IMR-90 (cell line): ENCODE data around the gene VAT1L. TPM values are rescaled to one million over a fixed set of nuclear protein-coding genes. Genes with fewer than 3 reads are reported as not detected.

ENCODE experiments used
- ATAC-seq: fragments of 200-7000 bp; cut with Tn5 transposase; 2 replicates; pipeline ENCODE4 v1.9.1; 2020; ENCODE audit warnings: low read depth, mild to moderate bottlenecking, moderate library complexity
- BruUV-seq: library from RNA; stranded (reverse); fragments of 400-500 nt; replicated peaks from 2 replicates; lab custom pipeline; 2021; lab: Mats Ljungman, UMichigan
- CTCF ChIA-PET: fragments of 300-600 bp; formaldehyde crosslinking; extraction: SDS; loops from one replicate; lab custom pipeline; 2021; ENCODE audit warnings: antibody characterized with exemption; lab: Yijun Ruan, JAX
- POLR2A ChIA-PET: fragments of 300-600 bp; sonication (Branson Sonifier 250); formaldehyde crosslinking; loops from one replicate; lab custom pipeline; 2022; ENCODE audit warnings: antibody characterized with exemption; ENCODE audit not compliant: unreplicated experiment; lab: Charles Lee
- DNase-seq: peaks from one replicate; pipeline ENCODE4 v3.0.0; 2013
- H2AFZ ChIP-seq: replicated peaks from 2 replicates; pipeline ENCODE3; 2013; ENCODE audit warnings: low read length, mild to moderate bottlenecking; ENCODE audit not compliant: poor library complexity
- H2AK5ac ChIP-seq: 2 replicates; pipeline ENCODE4 v1.6.1; 2013; ENCODE audit warnings: low read depth, low read length, inconsistent platforms
- H2AK9ac ChIP-seq: replicated peaks from 2 replicates; pipeline ENCODE3; 2013; ENCODE audit warnings: mild to moderate bottlenecking, low read depth, low read length, moderate library complexity; ENCODE audit not compliant: poor library complexity
- H2BK120ac ChIP-seq: 2 replicates; pipeline ENCODE4 v1.6.1; 2013; ENCODE audit warnings: low read depth, low read length, inconsistent platforms
- H2BK15ac ChIP-seq: 3 replicates; pipeline ENCODE4 v1.6.1; 2013; ENCODE audit warnings: low read depth, low read length, inconsistent platforms
- H2BK20ac ChIP-seq: 2 replicates; pipeline ENCODE4 v1.6.1; 2013; ENCODE audit warnings: low read depth, mild to moderate bottlenecking, inconsistent platforms, low read length, moderate library complexity
- H2BK5ac ChIP-seq: 2 replicates; pipeline ENCODE4 v1.6.1; 2013; ENCODE audit warnings: mild to moderate bottlenecking, low read depth, low read length, inconsistent platforms; ENCODE audit not compliant: poor library complexity, severe bottlenecking
- H3K14ac ChIP-seq: replicated peaks from 2 replicates; pipeline ENCODE4 v1.6.1; 2013; ENCODE audit warnings: low read depth, low read length, inconsistent platforms
- H3K18ac ChIP-seq: 2 replicates; pipeline ENCODE4 v1.6.1; 2013; ENCODE audit warnings: low read depth, low read length, control low read depth
- H3K23ac ChIP-seq: 2 replicates; pipeline ENCODE4 v1.6.1; 2013; ENCODE audit warnings: low read depth, low read length, inconsistent platforms
- H3K27ac ChIP-seq: 2 replicates; pipeline ENCODE4 v1.5.1; 2013; ENCODE audit warnings: mild to moderate bottlenecking, control low read depth, low read length; ENCODE audit not compliant: insufficient read depth
- H3K27me3 ChIP-seq: 2 replicates; pipeline ENCODE4 v1.6.1; 2013; ENCODE audit warnings: low read length; ENCODE audit not compliant: control insufficient read depth, insufficient read depth
- H3K36me3 ChIP-seq: 2 replicates; pipeline ENCODE4 v1.6.1; 2013; ENCODE audit warnings: low read length, mixed read lengths; ENCODE audit not compliant: control insufficient read depth, insufficient read depth
- H3K4ac ChIP-seq: 2 replicates; pipeline ENCODE4 v1.6.1; 2013; ENCODE audit warnings: low read depth, low read length, inconsistent platforms
- H3K4me1 ChIP-seq: 2 replicates; pipeline ENCODE4 v1.6.1; 2013; ENCODE audit warnings: low read length, mixed read lengths; ENCODE audit not compliant: control insufficient read depth, insufficient read depth
- H3K4me2 ChIP-seq: 2 replicates; pipeline ENCODE4 v1.6.1; 2013; ENCODE audit warnings: low read depth, mild to moderate bottlenecking, control low read depth, low read length, moderate library complexity
- H3K4me3 ChIP-seq: 2 replicates; pipeline ENCODE4 v1.5.1; 2013; ENCODE audit warnings: low read depth, mild to moderate bottlenecking, control low read depth, low read length, moderate library complexity; ENCODE audit not compliant: insufficient read depth
- H3K56ac ChIP-seq: 2 replicates; pipeline ENCODE4 v1.6.1; 2013; ENCODE audit warnings: low read length, inconsistent platforms; ENCODE audit not compliant: insufficient read depth; ENCODE audit errors: extremely low read depth
- H3K79me1 ChIP-seq, 2 experiments: 2 replicates each; pipeline ENCODE4 v1.6.1; 2013; ENCODE audit warnings: low read length in 2 of 2, inconsistent platforms in 1 of 2, low read depth in 1 of 2
- H3K9ac ChIP-seq: 2 replicates; pipeline ENCODE4 v1.6.1; 2013; ENCODE audit warnings: low read depth, low read length, control low read depth
- H3K9me1 ChIP-seq: 2 replicates; pipeline ENCODE4 v1.6.1; 2013; ENCODE audit warnings: low read length, inconsistent platforms; ENCODE audit not compliant: insufficient read depth
- H3K9me3 ChIP-seq: 2 replicates; pipeline ENCODE4 v1.6.1; 2013; ENCODE audit warnings: low read length; ENCODE audit not compliant: control insufficient read depth, insufficient read depth
- H4K20me1 ChIP-seq: 2 replicates; pipeline ENCODE4 v1.6.1; 2013; ENCODE audit warnings: low read length, inconsistent platforms; ENCODE audit not compliant: insufficient read depth
- H4K5ac ChIP-seq: 2 replicates; pipeline ENCODE4 v1.6.1; 2013; ENCODE audit warnings: mild to moderate bottlenecking, low read depth, low read length, control low read depth
- H4K8ac ChIP-seq, 2 experiments: 2 replicates each; pipeline ENCODE4 v1.6.1; 2013; ENCODE audit warnings: low read depth in 2 of 2, low read length in 2 of 2, control low read depth in 1 of 2, inconsistent platforms in 1 of 2
- H4K91ac ChIP-seq: 2 replicates; pipeline ENCODE4 v1.6.1; 2013; ENCODE audit warnings: low read depth, low read length, inconsistent platforms; ENCODE audit not compliant: insufficient read depth
- BHLHE40 ChIP-seq: fragments of 150-350 bp; IDR thresholded peaks from 2 replicates; pipeline ENCODE4 v1.6.1; 2016; ENCODE audit warnings: mild to moderate bottlenecking, low read depth, low read length
- CEBPB ChIP-seq: IDR thresholded peaks from 2 replicates; pipeline ENCODE4 v1.6.1; 2012; ENCODE audit warnings: low read depth, low read length, improper control_type of control experiment
- CHD1 ChIP-seq: IDR thresholded peaks from 2 replicates; pipeline ENCODE4 v1.6.1; 2012; ENCODE audit warnings: low read depth, low read length, improper control_type of control experiment
- ELK1 ChIP-seq: fragments of 150-350 bp; IDR thresholded peaks from 2 replicates; pipeline ENCODE4 v1.6.1; 2016; ENCODE audit warnings: low read depth, mild to moderate bottlenecking, low read length, moderate library complexity, borderline replicate concordance
- FOS ChIP-seq: fragments of 150-350 bp; IDR thresholded peaks from 2 replicates; pipeline ENCODE4 v1.6.1; 2016; ENCODE audit warnings: low read depth, low read length
- MAFK ChIP-seq: IDR thresholded peaks from 2 replicates; pipeline ENCODE4 v1.6.1; 2012; ENCODE audit warnings: low read depth, low read length, improper control_type of control experiment
- MAZ ChIP-seq: IDR thresholded peaks from 2 replicates; pipeline ENCODE4 v1.6.1; 2012; ENCODE audit warnings: low read depth, mild to moderate bottlenecking, low read length, improper control_type of control experiment, moderate library complexity, borderline replicate concordance
- MXI1 ChIP-seq: IDR thresholded peaks from 2 replicates; pipeline ENCODE4 v1.6.1; 2012; ENCODE audit warnings: low read depth, mild to moderate bottlenecking, low read length, moderate library complexity, borderline replicate concordance
- NFE2L2 ChIP-seq: fragments of 150-350 bp; IDR thresholded peaks from 2 replicates; pipeline ENCODE4 v1.6.1; 2016; ENCODE audit warnings: low read depth, mild to moderate bottlenecking, low read length
- POLR2A ChIP-seq: IDR thresholded peaks from 2 replicates; pipeline ENCODE4 v1.6.1; 2012; ENCODE audit warnings: mild to moderate bottlenecking, low read depth, low read length
- RAD21 ChIP-seq: IDR thresholded peaks from 2 replicates; pipeline ENCODE4 v1.6.1; 2012; ENCODE audit warnings: low read length, improper control_type of control experiment
- RCOR1 ChIP-seq: IDR thresholded peaks from 2 replicates; pipeline ENCODE4 v1.6.1; 2012; ENCODE audit warnings: mild to moderate bottlenecking, low read length, improper control_type of control experiment; ENCODE audit not compliant: insufficient replicate concordance
- RFX5 ChIP-seq: IDR thresholded peaks from 2 replicates; pipeline ENCODE4 v1.8.0; 2012; ENCODE audit warnings: low read depth, mild to moderate bottlenecking, low read length, moderate library complexity
- USF2 ChIP-seq: fragments of 150-350 bp; IDR thresholded peaks from 2 replicates; pipeline ENCODE4 v1.6.1; 2017; ENCODE audit warnings: mild to moderate bottlenecking, antibody characterized with exemption, low read length, low read depth
- WGBS, 2 experiments: methylation state at CpG; one replicate each; pipeline versions ENCODE4 v1.1.5 to v1.1.7; 2013; ENCODE audit warnings: missing lambda C conversion rate in 2 of 2; ENCODE audit not compliant: insufficient read length in 1 of 2; ENCODE audit errors: extremely low coverage in 2 of 2; 5-methylcytosine and 5-hydroxymethylcytosine counted together
- dilution Hi-C: fragments of 300-500 bp; cut with HindIII; formaldehyde crosslinking; loops from one replicate; pipeline ENCODE4 v1.14.3; 2018; ENCODE audit warnings: low sequenced_read_pairs; ENCODE audit not compliant: unreplicated experiment
- in situ Hi-C: fragments of 300-500 bp; cut with MboI; formaldehyde crosslinking; loops from 3 replicates; pipeline ENCODE4 v1.14.3; 2019; ENCODE audit warnings: low sequenced_read_pairs, inconsistent platforms, mixed read lengths
- intact Hi-C: fragments of 100-400 bp; cut with micrococcal nuclease; formaldehyde crosslinking; loops from 2 replicates; pipeline ENCODE4 v1.10.0; 2022
- polyA plus RNA-seq, 3 experiments: library from polyadenylated mRNA; depleted of rRNA; stranded (reverse); fragments of >200 nt; gene quantifications; 2 replicates each; pipeline ENCODE4 v1.2.3, GENCODE V29; 2012; ENCODE audit warnings: low replicate concordance in 1 of 3
- total RNA-seq: library from RNA; depleted of rRNA; stranded (reverse); fragments of >200 nt; gene quantifications from 2 replicates; pipeline ENCODE4 v1.2.3, GENCODE V29; 2012
- TF ChIP-seq, protein P1 (sequence below): conservative IDR thresholded peaks from 2 replicates; pipeline ENCODE4 v1.5.1; 2012; ENCODE audit warnings: mild to moderate bottlenecking, low read depth, low read length, improper control_type of control experiment

The VAT1L gene
- total and polyA plus RNA-seq, 2 of the 4 experiments (the other 2 are of a cell fraction): 15.4 to 18.5 TPM

DNA sequence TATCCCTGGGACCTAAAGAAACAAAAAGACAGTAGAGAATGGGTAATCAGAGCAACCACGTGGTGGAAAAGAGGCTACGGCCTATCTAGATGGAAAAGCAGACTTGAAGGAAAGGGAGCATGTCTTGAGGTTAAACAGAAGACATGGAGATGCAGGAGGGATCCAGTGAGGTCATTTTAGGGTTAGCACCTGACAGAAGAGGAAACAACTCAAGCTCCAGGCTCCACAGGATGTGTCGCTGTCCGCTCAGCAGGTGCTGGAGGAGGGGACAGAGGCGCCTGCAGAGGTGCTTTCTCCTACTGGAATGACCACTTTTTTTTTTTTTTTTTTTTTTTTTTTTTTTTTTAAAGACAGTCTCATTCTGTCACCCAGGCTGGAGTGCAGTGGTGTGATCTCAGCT, 186.5 kb downstream of the VAT1L start:
- Histone ChIP-seq H4K91ac (no peak overlapping the region), H3K4ac (no peak overlapping the region), H2AFZ (no peak overlapping the region), H3K4me1 (no peaks in the 10 kb centered on the region), H3K18ac (no peak overlapping the region), H3K9me3 (no peaks in the 10 kb centered on the region), H3K9me1 (no peaks in the 10 kb centered on the region), H4K20me1 (no peaks in the 10 kb centered on the region), H3K14ac (no peak overlapping the region), H3K36me3 (peaks cover 2% of the 10 kb centered on the region; the same call in 1 of the 2 replicates), H3K23ac (no peak overlapping the region), H4K8ac (no peak overlapping the region), H3K4me2 (no peak overlapping the region), H3K79me1 (no peaks in the 10 kb centered on the region), H2BK120ac (no peak overlapping the region), H3K56ac (no peak overlapping the region), H2BK20ac (no peak overlapping the region), H2AK5ac (no peak overlapping the region), H2AK9ac (no peak overlapping the region), H3K4me3 (no peak overlapping the region), H4K5ac (no peak overlapping the region), H2BK5ac (no peak overlapping the region), H3K9ac (no peak overlapping the region), H3K27me3 (no peaks in the 10 kb centered on the region), H2BK15ac (no peak overlapping the region), H3K27ac (no peak overlapping the region)
- BruUV-seq: no TSS peak
- DNase-seq (no peak), ATAC-seq (no peak)
- TF ChIP-seq CEBPB (no peak), FOS (no peak), BHLHE40 (no peak), RCOR1 (no peak), RAD21 (no peak), CHD1 (no peak), USF2 (no peak), RFX5 (no peak), MAFK (no peak), NFE2L2 (no peak), ELK1 (no peak), POLR2A (no peak), MAZ (no peak), MXI1 (no peak)
- TF ChIP-seq, protein P1, sequence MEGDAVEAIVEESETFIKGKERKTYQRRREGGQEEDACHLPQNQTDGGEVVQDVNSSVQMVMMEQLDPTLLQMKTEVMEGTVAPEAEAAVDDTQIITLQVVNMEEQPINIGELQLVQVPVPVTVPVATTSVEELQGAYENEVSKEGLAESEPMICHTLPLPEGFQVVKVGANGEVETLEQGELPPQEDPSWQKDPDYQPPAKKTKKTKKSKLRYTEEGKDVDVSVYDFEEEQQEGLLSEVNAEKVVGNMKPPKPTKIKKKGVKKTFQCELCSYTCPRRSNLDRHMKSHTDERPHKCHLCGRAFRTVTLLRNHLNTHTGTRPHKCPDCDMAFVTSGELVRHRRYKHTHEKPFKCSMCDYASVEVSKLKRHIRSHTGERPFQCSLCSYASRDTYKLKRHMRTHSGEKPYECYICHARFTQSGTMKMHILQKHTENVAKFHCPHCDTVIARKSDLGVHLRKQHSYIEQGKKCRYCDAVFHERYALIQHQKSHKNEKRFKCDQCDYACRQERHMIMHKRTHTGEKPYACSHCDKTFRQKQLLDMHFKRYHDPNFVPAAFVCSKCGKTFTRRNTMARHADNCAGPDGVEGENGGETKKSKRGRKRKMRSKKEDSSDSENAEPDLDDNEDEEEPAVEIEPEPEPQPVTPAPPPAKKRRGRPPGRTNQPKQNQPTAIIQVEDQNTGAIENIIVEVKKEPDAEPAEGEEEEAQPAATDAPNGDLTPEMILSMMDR: no peak
- ChIA-PET POLR2A (interaction anchor here (0.5 kb wide), 1 partner anchor 186 kb away, joined by 12 read pairs; the partner anchor contains the start of gene VAT1L), CTCF (interaction anchor here (1.0 kb wide), 1 partner anchor 253 kb away, joined by 3 read pairs; the partner anchor contains the start of gene NUDT7)
- in situ Hi-C loops: loop anchor here (5.0 kb wide), 1 partner anchor 298 kb away; no protein-coding TSS in a partner anchor
- WGBS, 2 experiments: no CpG with 5 or more reads among the region's 5 CpGs
- dilution Hi-C loops: no loop called here
- intact Hi-C loops: loop anchor here (10.0 kb wide), 1 partner anchor 740 kb away; no protein-coding TSS in a partner anchor
